ENCODE measurements around the gene SERPINA1.

The SERPINA1 gene

GRCh38 chr14:94396628-94397225 lies 8.3 kb upstream of the SERPINA1 start:
- Histone ChIP-seq H3K27me3 (ENCODE audit: insufficient read depth, low read depth, severe bottlenecking) (peaks cover 53% of the 10 kb centered on the region), H3K36me3 (no peaks in the 10 kb centered on the region), H3K9me3 (ENCODE audit: severe bottlenecking) (no peaks in the 10 kb centered on the region), H3K4me3 (ENCODE audit: low read depth, low read length) (no peak overlapping the region), H3K27ac (no peak overlapping the region)
- TF ChIP-seq CTCF (IDR thresholded peaks at IDR 0.05; ENCODE audit: low read depth, low read length) = no peak
- DNase-seq = no peak

- Histone ChIP-seq H3K9me3 (ENCODE audit: severe bottlenecking) (no peaks in the 10 kb centered on the region), H3K4me3 (ENCODE audit: low read depth, low read length) (no peak overlapping the region), H3K27ac (no peak overlapping the region), H3K27me3 (ENCODE audit: insufficient read depth, low read depth, severe bottlenecking) (peaks cover 57% of the 10 kb centered on the region), H3K36me3 (no peaks in the 10 kb centered on the region)
- DNase-seq = no peak
- no peak for TF ChIP-seq CTCF (IDR thresholded peaks at IDR 0.05; ENCODE audit: low read depth, low read length)
Measured at GRCh38 chr14:94395888-94396574, 7.6 kb upstream of the SERPINA1 start.

- Histone ChIP-seq H3K27ac (no peak overlapping the region), H3K9me3 (ENCODE audit: severe bottlenecking) (no peaks in the 10 kb centered on the region), H3K36me3 (no peaks in the 10 kb centered on the region), H3K27me3 (ENCODE audit: insufficient read depth, low read depth, severe bottlenecking) (peaks cover 61% of the 10 kb centered on the region), H3K4me3 (ENCODE audit: low read depth, low read length) (no peak overlapping the region)
- no peak for TF ChIP-seq CTCF (IDR thresholded peaks at IDR 0.05; ENCODE audit: low read depth, low read length)
- DNase-seq = no peak
Measured at GRCh38 chr14:94395282-94395887, 7.0 kb upstream of the SERPINA1 start.

GRCh38 chr14:94394581-94395207 lies 6.3 kb upstream of the SERPINA1 start:
- Histone ChIP-seq H3K4me3 (ENCODE audit: low read depth, low read length) (no peak overlapping the region), H3K27me3 (ENCODE audit: insufficient read depth, low read depth, severe bottlenecking) (peaks cover 58% of the 10 kb centered on the region), H3K9me3 (ENCODE audit: severe bottlenecking) (no peaks in the 10 kb centered on the region), H3K36me3 (no peaks in the 10 kb centered on the region), H3K27ac (no peak overlapping the region)
- TF ChIP-seq CTCF (IDR thresholded peaks at IDR 0.05; ENCODE audit: low read depth, low read length) = no peak
- DNase-seq = no peak

GRCh38 chr14:94394025-94394493 lies 5.7 kb upstream of the SERPINA1 start:
- Histone ChIP-seq H3K36me3 (no peaks in the 10 kb centered on the region), H3K4me3 (ENCODE audit: low read depth, low read length) (no peak overlapping the region), H3K27me3 (ENCODE audit: insufficient read depth, low read depth, severe bottlenecking) (peaks cover 51% of the 10 kb centered on the region), H3K27ac (no peak overlapping the region), H3K9me3 (ENCODE audit: severe bottlenecking) (no peaks in the 10 kb centered on the region)
- no peak for TF ChIP-seq CTCF (IDR thresholded peaks at IDR 0.05; ENCODE audit: low read depth, low read length)
- DNase-seq = no peak
